Suppressor macrophage (primary cell): Measurements from ENCODE around the gene KCNG2.

Experiments
- DNase-seq, 4 experiments: peaks; one replicate each; pipeline ENCODE4 v3.0.0-alpha.2; 2020 to 2022

KCNG2 gene

GRCh38 chr18:79768745-79769144 lies 29.0 kb upstream of the KCNG2 start:
- no peak for DNase-seq

GRCh38 chr18:79769698-79770500 lies 27.8 kb upstream of the KCNG2 start:
- DNase-seq: no peak

DNA sequence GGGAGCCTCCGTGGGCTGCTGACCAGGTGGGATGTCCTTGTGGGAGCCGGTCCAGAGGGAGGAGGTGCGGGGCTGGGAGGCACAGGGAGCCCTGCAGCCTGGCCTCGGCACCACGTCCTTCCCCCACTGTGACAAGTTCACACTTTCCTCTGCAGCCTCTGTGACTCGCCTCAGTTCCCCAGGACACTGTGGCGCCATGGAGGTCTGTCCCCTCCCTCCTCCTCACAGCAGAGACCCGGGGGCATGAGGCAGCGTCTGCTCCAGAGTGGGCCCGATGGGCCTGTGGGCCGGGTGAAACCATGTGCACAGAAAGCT lies 27.3 kb upstream of the KCNG2 start:
- no peak for DNase-seq

DNA sequence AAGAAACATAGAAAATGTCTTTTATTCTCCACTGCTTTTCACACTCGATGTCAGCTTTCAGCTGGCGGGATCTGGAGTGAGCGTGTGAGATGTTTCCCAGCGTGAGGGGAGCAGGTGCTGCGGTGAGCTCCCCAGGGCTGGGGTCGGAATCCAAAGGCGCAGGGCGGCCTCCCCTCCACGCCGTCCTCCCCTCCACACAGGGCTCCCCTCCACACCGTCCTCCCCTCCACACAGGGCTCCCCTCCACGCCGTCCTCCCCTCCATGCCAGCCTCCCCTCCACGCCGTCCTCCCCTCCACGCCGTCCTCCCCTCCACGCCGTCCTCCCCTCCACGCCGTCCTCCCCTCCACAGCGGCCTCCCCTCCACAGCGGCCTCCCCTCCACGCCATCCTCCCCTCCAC lies 26.9 kb upstream of the KCNG2 start:
- DNase-seq: no peak

DNA sequence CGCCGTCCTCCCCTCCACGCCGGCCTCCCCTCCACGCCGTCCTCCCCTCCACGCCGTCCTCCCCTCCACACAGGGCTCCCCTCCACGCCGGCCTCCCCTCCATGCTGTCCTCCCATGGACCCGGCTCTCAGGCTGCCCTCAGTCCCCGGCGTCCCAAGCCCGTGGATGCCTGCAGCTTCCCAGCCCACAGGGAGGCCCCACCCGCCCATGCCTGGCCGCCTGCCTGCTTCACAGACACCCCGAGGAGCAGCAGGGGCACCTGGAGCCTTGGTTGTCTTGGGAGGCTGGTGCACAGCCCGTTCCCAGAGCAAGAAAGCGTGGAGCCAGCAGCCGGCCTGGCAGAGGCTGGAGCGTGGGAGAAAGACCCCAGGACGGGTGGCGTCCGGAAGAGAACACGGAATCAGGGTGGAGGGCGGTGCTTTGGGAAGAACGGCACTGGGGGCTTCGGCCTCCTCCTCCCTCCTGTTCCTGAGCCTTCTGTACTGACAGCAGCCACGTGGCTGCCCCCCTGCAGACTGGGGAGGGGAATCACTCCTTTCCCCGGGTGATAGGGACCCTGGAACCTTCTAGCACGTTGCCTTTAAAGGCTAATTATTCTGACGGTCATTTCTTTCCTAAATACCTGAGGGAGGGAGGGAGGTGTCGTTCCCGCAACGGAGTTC lies 26.2 kb upstream of the KCNG2 start:
- no peak for DNase-seq

GRCh38 chr18:79772108-79772864 lies 25.5 kb upstream of the KCNG2 start:
- DNase-seq: no peak

GRCh38 chr18:79772865-79773696 lies 24.7 kb upstream of the KCNG2 start:
- no peak for DNase-seq

- DNase-seq: no peak
Measured at GRCh38 chr18:79774111-79774510, 23.6 kb upstream of the KCNG2 start.

DNA sequence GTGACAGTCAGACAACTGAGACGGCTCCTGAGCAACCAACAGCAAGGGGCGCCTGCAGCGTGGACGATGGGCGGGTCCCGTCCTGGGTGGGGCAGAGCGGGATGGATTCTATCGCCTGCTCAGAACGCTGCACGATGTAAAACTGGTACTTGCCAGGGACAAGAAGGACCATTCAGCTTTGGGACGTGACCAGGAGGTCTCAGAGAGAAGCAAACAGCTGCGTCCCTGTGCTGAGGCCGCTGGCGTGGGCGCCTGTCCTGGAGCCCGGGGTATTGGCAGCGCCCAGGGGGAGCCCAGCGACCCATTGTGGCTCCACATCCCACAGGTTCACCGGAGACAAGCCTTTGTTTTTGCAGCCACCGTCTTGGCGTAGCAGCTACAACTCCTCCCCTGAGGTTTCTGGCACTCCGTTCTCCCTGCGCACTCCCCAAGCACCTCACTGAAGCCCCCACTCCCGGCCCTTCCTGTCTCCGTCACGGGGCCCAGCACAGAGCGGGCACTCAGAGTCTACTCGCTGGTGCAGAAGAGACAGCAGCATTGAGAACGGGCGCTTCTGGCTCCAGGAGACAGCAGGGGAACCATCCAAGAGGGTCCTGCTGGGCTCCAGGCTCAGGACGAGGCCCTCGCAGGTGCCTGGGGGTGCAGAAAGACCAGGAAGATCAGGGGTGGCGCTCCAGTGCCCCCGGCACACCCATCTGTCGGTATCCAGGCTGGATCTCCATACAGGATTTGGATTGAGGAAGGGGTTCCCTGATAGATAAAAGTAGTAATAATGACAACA lies 22.1 kb upstream of the KCNG2 start:
- no peak for DNase-seq

GRCh38 chr18:79776674-79777073 lies 21.1 kb upstream of the KCNG2 start:
- no peak for DNase-seq

GRCh38 chr18:79778291-79778791 lies 19.4 kb upstream of the KCNG2 start:
- no peak for DNase-seq

- DNase-seq: no peak
Measured at GRCh38 chr18:79779021-79779699, 18.6 kb upstream of the KCNG2 start.

DNA sequence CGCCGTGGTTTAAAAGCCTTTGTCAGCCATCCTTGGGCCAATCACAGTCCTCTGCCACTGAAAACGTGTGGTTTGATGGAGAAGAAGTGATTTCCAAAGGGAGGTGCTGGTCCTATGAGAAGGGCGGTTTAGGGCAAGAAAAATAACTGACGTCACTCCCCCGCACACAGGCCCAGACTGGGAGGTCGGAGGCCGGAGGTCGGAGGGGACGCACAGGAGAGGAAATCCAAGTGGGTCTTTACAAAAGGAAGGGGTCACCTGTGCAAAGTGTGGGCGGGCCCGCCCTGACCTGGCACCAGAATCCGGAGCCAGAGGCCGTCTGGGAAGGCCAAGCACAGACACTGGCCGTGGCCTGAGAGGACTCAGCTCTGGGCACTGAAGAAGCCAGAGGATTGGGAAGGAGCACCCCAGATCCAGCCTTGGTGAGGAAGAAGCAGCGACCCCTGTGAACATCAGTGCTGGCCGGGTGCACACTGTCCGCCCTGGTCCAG lies 18.0 kb upstream of the KCNG2 start:
- DNase-seq: no peak

GRCh38 chr18:79780547-79780946 lies 17.2 kb upstream of the KCNG2 start:
- no peak for DNase-seq

GRCh38 chr18:79781331-79781941 lies 16.3 kb upstream of the KCNG2 start:
- no peak for DNase-seq

DNA sequence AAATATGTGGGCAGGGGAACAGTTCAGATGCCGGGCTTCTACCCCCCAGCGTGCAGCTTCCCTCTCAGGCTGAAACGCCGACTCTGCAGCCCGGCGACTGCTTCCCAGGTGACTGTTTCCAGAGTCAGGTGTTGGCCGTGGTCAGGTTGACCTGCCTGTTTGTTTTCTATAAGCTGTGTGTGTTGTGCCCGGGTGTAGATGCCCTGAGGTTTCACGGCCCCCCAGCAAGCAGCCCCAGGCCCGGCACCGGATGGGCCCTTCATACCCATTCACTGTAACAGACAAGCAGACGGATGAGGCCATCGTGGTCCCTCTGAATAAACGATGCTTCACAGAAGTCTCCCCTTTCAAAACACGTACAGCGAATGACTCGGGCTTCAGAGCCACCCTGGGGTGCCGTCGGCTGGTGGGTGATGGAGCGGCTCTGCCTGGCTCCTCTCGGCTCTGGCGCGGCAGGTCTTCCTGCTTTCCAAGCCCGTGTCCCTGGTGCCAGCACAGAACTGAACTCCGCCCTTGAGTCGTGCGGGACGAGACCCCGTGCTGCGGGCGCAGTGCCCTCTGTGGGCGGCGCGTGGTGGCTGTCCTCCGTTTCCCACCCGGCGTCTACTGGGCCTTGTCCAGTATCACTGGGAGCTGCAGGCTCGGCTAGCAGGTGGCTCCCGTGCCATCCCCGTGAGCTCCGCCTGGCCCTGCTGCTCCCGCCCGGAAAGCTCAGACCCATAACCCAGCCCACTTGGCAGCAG lies 15.0 kb upstream of the KCNG2 start:
- no peak for DNase-seq

DNA sequence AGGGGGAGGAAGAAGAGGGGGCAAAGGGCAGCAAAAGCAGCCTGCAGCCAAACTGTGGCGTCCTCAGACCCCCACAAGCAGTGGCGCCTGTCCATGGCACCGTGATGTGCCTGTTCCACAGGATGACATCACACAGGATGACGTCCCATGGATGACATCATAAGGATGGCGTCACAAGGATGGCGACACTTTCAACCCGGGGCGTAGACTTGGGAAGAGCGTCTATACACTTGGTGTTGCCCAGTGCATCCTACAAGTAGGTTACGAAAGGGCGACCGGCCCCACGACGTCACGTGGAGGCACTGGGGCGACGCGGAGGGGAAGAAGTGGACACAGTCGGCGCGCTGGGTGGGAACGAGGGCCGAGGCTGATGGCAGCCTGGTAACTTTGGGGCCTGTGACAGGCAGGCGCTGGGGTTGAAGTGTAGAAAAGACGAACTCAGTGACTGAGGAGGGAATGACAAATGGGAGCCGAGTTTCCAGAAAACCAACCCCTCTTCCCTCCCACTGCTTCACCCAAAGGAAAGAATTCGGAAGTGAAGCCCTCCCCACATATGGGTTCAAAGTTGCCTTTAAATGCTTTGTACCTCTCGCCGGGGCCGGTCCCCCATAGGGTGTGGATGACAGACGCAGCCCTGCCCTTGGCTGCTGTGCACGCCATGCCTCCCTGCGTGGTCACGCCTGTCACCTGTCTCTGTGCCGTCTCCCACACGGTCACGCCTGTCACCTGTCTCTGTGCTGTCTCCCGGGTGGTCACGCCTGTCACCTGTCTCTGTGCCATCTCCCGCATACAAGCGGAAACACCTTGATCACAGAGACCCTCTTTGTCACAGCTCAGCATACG lies 13.4 kb upstream of the KCNG2 start:
- no peak for DNase-seq

GRCh38 chr18:79784965-79785770 lies 12.6 kb upstream of the KCNG2 start:
- peak in 1 of 4 experiments; percentile 21 for DNase-seq
